Vagina (tissue), 2 donors: ENCODE results near the gene ERRFI1.

ENCODE experiments used
- CTCF ChIP-seq, 3 experiments: fragments of 450-650 bp in 2 of 3; fragments of 200-600 bp in 1 of 3; sonication (generic) in 1 of 3; IDR thresholded peaks; one replicate each; pipeline ENCODE4 v1.5.1; 2017 to 2019; ENCODE audit warnings: antibody characterized with exemption in 3 of 3, mild to moderate bottlenecking in 2 of 3, moderate library complexity in 2 of 3
- POLR2A ChIP-seq, 2 donors: fragments of 450-650 bp; IDR thresholded peaks; one replicate each; pipeline ENCODE4 v1.6.1; 2017; ENCODE audit warnings: antibody characterized with exemption in 2 of 2, mild to moderate bottlenecking in 2 of 2, moderate library complexity in 2 of 2

GRCh38 chr1:8043621-8044020 lies 17.5 kb upstream of the ERRFI1 start:
- TF ChIP-seq CTCF (IDR thresholded peaks at IDR 0.05): no peak
- no peak for TF ChIP-seq POLR2A (IDR thresholded peaks at IDR 0.05)
